Uterus (tissue), 2 donors: ENCODE results near the gene LPP.

Experiments used
- CTCF ChIP-seq, 4 experiments: fragments of 200-600 bp in 2 of 4; fragments of 450-650 bp in 2 of 4; sonication (generic) in 2 of 4; IDR thresholded peaks; one replicate each; pipeline ENCODE4 v1.5.1; 2016 to 2019; ENCODE audit warnings: antibody characterized with exemption in 4 of 4, mild to moderate bottlenecking in 2 of 4, moderate library complexity in 1 of 4
- POLR2A ChIP-seq, 2 donors: fragments of 450-650 bp; IDR thresholded peaks; one replicate each; pipeline ENCODE4 v1.6.1; 2016; ENCODE audit warnings: antibody characterized with exemption in 2 of 2, mild to moderate bottlenecking in 1 of 2, moderate library complexity in 1 of 2

GRCh38 chr3:188320757-188321156, 166.8 kb downstream of the LPP start:
- TF ChIP-seq CTCF (IDR thresholded peaks at IDR 0.05): no peak
- no peak for TF ChIP-seq POLR2A (IDR thresholded peaks at IDR 0.05)
